Neural cell (in vitro differentiated cells): ENCODE results near the gene SNX27. TPM values are rescaled to one million over a fixed set of nuclear protein-coding genes. Genes with fewer than 3 reads are reported as not detected.
"Not testable (repeated sequence)": the region's sequence is repeated elsewhere in the genome, so short reads cannot be mapped to it uniquely, and the experiment has no call there.

Source experiments
- H2AFZ ChIP-seq: fragments of 200-600, 300-800 bp; sonication (generic), shearing (Covaris generic); 2 replicates; pipeline ENCODE4 v1.6.0; 2014; ENCODE audit warnings: low read depth, mild to moderate bottlenecking, antibody characterized with exemption, low read length, moderate library complexity
- H3F3A ChIP-seq: fragments of 200-600 bp; shearing (Covaris generic); 2 replicates; pipeline ENCODE4 v1.6.1; 2016; ENCODE audit warnings: mild to moderate bottlenecking, moderate library complexity, mixed read lengths, antibody characterized with exemption, low read length; ENCODE audit not compliant: insufficient read depth, poor library complexity, severe bottlenecking
- H3K27ac ChIP-seq: fragments of 200-600, 300-800 bp; sonication (generic), shearing (Covaris generic); 2 replicates; pipeline ENCODE4 v1.5.1; 2014; ENCODE audit warnings: mild to moderate bottlenecking, low read length, moderate library complexity
- H3K27me3 ChIP-seq: fragments of 300-800, 200-600 bp; sonication (generic), shearing (Covaris generic); 2 replicates; pipeline ENCODE4 v1.6.0; 2014; ENCODE audit warnings: mild to moderate bottlenecking, low read depth, low read length, moderate library complexity; ENCODE audit not compliant: insufficient read depth
- H3K36me3 ChIP-seq: fragments of 300-800, 200-600 bp; sonication (generic), shearing (Covaris generic); 2 replicates; pipeline ENCODE4 v1.5.1; 2014; ENCODE audit warnings: mild to moderate bottlenecking, antibody characterized with exemption, low read length, moderate library complexity; ENCODE audit not compliant: insufficient read depth
- H3K4me2 ChIP-seq: fragments of 300-800, 200-600 bp; sonication (generic), shearing (Covaris generic); 2 replicates; pipeline ENCODE4 v1.6.0; 2014; ENCODE audit warnings: mild to moderate bottlenecking, low read length
- H3K4me3 ChIP-seq: fragments of 300-800, 200-600 bp; sonication (generic), shearing (Covaris generic); 2 replicates; pipeline ENCODE4 v1.5.1; 2014; ENCODE audit warnings: mild to moderate bottlenecking, low read length, moderate library complexity
- H3K79me2 ChIP-seq: fragments of 200-600 bp; shearing (Covaris generic); replicated peaks from 2 replicates; pipeline ENCODE4 v1.6.0; 2014; ENCODE audit warnings: mild to moderate bottlenecking, low read length, moderate library complexity; ENCODE audit not compliant: insufficient read depth
- H3K9ac ChIP-seq: fragments of 300-800, 200-600 bp; sonication (generic), shearing (Covaris generic); 2 replicates; pipeline ENCODE4 v1.6.1; 2016; ENCODE audit warnings: mild to moderate bottlenecking, low read length, mixed read lengths
- H3K9me2 ChIP-seq: fragments of 200-600 bp; shearing (Covaris generic); 2 replicates; pipeline ENCODE4 v1.6.1; 2016; ENCODE audit warnings: mild to moderate bottlenecking, low read length, mixed read lengths; ENCODE audit not compliant: insufficient read depth
- H3K9me3 ChIP-seq: fragments of 200-600, 300-800 bp; sonication (generic), shearing (Covaris generic); 2 replicates; pipeline ENCODE4 v1.6.1; 2016; ENCODE audit warnings: mild to moderate bottlenecking, mixed run types, low read length, moderate library complexity, mixed read lengths
- H4K20me1 ChIP-seq: fragments of 200-600 bp; shearing (Covaris generic); 2 replicates; pipeline ENCODE4 v1.6.1; 2016; ENCODE audit warnings: mild to moderate bottlenecking, mixed run types; ENCODE audit not compliant: insufficient read depth
- CTCF ChIP-seq: fragments of 450-650 bp; IDR thresholded peaks from 2 replicates; pipeline ENCODE4 v1.5.1; 2014; ENCODE audit warnings: antibody characterized with exemption, mild to moderate bottlenecking, moderate library complexity; ENCODE audit not compliant: poor library complexity, severe bottlenecking
- EP300 ChIP-seq: fragments of 450-650 bp; conservative IDR thresholded peaks from 2 replicates; pipeline ENCODE4 v1.6.1; 2014; ENCODE audit warnings: antibody characterized with exemption, mild to moderate bottlenecking, moderate library complexity; ENCODE audit not compliant: poor library complexity, severe bottlenecking
- EZH2 ChIP-seq: fragments of 200-600, 300-800 bp; shearing (Covaris generic), sonication (generic); IDR thresholded peaks from 2 replicates; pipeline ENCODE4 v1.6.1; 2014; ENCODE audit warnings: antibody characterized with exemption, low read length, borderline replicate concordance, mild to moderate bottlenecking; ENCODE audit not compliant: insufficient read depth, poor library complexity, severe bottlenecking
- MXI1 ChIP-seq: fragments of 450-650 bp; conservative IDR thresholded peaks from 2 replicates; pipeline ENCODE4 v1.6.1; 2014; ENCODE audit warnings: antibody characterized with exemption, mild to moderate bottlenecking; ENCODE audit not compliant: poor library complexity, severe bottlenecking
- POLR2AphosphoS5 ChIP-seq: IDR thresholded peaks from 2 replicates; pipeline ENCODE4 v1.6.1; 2012
- RAD21 ChIP-seq: fragments of 450-650 bp; conservative IDR thresholded peaks from 2 replicates; pipeline ENCODE4 v1.6.1; 2014; ENCODE audit warnings: antibody characterized with exemption, mild to moderate bottlenecking, moderate library complexity
- SMC3 ChIP-seq: fragments of 450-650 bp; conservative IDR thresholded peaks from 2 replicates; pipeline ENCODE4 v1.6.1; 2014; ENCODE audit warnings: antibody characterized with exemption, mild to moderate bottlenecking, moderate library complexity; ENCODE audit not compliant: poor library complexity
- TAF1 ChIP-seq: IDR thresholded peaks from 2 replicates; pipeline ENCODE4 v1.6.1; 2012; ENCODE audit warnings: low read depth
- polyA plus RNA-seq: library from polyadenylated mRNA; depleted of rRNA; stranded (reverse); fragments of >200 nt; gene quantifications from 2 replicates; pipeline ENCODE4 v1.2.3, GENCODE V29; 2014
- TF ChIP-seq, protein P1 (sequence below): IDR thresholded peaks from 2 replicates; pipeline ENCODE4 v1.6.1; 2012; ENCODE audit warnings: borderline replicate concordance

Gene SNX27
- polyA plus RNA-seq, 1 donor from 2014 or later = 30.2 TPM

DNA sequence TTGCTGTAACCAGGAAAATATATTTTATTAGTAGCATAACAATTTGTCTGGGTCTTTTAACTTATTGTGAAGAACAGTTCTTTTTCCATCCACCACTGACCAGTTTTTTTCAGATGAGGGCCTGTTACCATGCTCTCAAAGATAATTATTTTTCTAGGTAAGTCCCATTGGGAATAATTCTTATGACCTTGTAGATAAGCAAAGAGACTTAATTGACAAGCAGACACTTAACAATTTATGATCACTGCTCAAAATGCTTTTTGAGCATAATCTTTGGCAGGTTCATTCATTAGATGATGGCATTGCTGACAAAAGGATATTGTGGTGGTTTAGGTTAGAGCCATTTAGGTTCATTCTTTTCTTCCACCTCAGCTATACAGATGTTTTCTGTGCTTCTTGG lies 6.6 kb downstream of the SNX27 start (continued):
- TF ChIP-seq EZH2 = no peak

GRCh38 chr1:151618996-151619395 lies 7.1 kb downstream of the SNX27 start:
- H4K20me1 ChIP-seq, H3K4me3 ChIP-seq, H3K27me3 ChIP-seq, H3K9me2 ChIP-seq, H3K27ac ChIP-seq, H3K9me3 ChIP-seq, H3K36me3 ChIP-seq, H3F3A ChIP-seq, H3K4me2 ChIP-seq, H3K9ac ChIP-seq, H2AFZ ChIP-seq: not testable (repeated sequence)
- H3K79me2 ChIP-seq = peaks cover 83% of the 10 kb centered on the region

- H3K27me3 ChIP-seq = no peaks in the 10 kb centered on the region
- H3K9me2 ChIP-seq = no peaks in the 10 kb centered on the region
- no peak overlapping the region for H3K4me2 ChIP-seq
- no peaks in the 10 kb centered on the region for H3F3A ChIP-seq
- H3K79me2 ChIP-seq = peaks cover 79% of the 10 kb centered on the region
- H3K4me3 ChIP-seq = no peak overlapping the region
- TF ChIP-seq MXI1 = no peak
- no peak for TF ChIP-seq POLR2AphosphoS5
- no peak for TF ChIP-seq EZH2
- no peak for TF ChIP-seq SMC3
- no peak for TF ChIP-seq RAD21
- TF ChIP-seq, protein P1, sequence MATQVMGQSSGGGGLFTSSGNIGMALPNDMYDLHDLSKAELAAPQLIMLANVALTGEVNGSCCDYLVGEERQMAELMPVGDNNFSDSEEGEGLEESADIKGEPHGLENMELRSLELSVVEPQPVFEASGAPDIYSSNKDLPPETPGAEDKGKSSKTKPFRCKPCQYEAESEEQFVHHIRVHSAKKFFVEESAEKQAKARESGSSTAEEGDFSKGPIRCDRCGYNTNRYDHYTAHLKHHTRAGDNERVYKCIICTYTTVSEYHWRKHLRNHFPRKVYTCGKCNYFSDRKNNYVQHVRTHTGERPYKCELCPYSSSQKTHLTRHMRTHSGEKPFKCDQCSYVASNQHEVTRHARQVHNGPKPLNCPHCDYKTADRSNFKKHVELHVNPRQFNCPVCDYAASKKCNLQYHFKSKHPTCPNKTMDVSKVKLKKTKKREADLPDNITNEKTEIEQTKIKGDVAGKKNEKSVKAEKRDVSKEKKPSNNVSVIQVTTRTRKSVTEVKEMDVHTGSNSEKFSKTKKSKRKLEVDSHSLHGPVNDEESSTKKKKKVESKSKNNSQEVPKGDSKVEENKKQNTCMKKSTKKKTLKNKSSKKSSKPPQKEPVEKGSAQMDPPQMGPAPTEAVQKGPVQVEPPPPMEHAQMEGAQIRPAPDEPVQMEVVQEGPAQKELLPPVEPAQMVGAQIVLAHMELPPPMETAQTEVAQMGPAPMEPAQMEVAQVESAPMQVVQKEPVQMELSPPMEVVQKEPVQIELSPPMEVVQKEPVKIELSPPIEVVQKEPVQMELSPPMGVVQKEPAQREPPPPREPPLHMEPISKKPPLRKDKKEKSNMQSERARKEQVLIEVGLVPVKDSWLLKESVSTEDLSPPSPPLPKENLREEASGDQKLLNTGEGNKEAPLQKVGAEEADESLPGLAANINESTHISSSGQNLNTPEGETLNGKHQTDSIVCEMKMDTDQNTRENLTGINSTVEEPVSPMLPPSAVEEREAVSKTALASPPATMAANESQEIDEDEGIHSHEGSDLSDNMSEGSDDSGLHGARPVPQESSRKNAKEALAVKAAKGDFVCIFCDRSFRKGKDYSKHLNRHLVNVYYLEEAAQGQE = no peak
- no peak for TF ChIP-seq EP300
- TF ChIP-seq TAF1 = no peak
- no peak for TF ChIP-seq CTCF
- H3K9ac ChIP-seq = no peak overlapping the region
- H3K9me3 ChIP-seq = no peaks in the 10 kb centered on the region
- H3K27ac ChIP-seq = no peak overlapping the region
- no peaks in the 10 kb centered on the region for H4K20me1 ChIP-seq
- no peak overlapping the region for H2AFZ ChIP-seq
- no peaks in the 10 kb centered on the region for H3K36me3 ChIP-seq
Measured at GRCh38 chr1:151619489-151620093, 7.7 kb downstream of the SNX27 start.
